GM21526 (cell line): Measurements from ENCODE around the gene CENPP.

Source experiments
- ATAC-seq: cut with Tn5 transposase; IDR thresholded peaks from one replicate; pipeline ENCODE4 v1.9.1; 2021; ENCODE audit warnings: moderate library complexity; ENCODE audit not compliant: unreplicated experiment, low FRiP score

The CENPP gene

DNA sequence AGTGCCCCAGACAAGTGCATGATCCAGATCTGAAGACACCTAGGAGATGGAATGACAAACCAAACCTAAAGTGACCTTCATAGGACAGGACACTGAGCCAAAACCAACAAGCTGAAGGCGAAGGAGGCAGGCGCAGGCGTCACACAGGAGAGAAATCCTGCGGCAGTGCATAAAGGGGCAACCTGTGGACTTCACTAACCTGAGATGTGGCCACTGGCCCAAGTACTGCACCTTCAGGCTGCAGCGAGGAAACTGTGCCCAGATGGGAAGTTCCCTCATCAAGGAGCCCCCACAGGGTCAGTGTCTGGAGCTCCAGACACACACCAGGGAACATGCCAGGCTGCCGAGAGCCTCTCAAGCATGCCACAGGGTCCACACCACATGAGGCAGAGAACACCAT, 340.5 kb downstream of the CENPP start:
- no peak for ATAC-seq

DNA sequence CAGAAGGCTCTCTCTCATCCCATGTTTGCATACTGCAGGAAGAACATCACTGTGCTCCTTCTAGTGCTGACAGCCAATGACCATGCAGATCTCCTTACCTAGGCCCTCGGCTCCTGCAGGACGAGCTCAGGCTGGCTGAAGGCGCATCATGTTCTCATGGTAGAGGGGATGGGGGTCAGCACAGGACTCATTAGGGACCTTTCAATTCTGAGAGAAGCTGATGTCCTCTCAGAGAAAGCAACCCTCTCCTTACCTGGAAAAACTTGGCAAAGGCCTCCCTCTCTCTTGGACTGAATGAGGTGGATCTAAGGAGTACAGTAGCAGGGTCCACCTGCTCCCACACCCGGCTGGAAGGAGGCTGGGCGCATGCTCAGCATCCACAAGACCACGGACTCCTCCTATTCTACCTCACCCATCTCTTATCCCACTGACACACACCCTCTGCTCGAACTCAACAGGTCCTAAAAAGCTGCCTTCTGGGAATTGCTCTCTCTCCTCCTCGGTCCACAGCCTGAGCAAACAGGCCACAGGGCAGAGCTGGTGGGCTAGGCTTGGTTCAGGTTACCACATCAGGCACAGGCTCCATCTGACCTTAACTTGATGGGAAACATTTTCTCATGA, 341.3 kb downstream of the CENPP start:
- no peak for ATAC-seq

DNA sequence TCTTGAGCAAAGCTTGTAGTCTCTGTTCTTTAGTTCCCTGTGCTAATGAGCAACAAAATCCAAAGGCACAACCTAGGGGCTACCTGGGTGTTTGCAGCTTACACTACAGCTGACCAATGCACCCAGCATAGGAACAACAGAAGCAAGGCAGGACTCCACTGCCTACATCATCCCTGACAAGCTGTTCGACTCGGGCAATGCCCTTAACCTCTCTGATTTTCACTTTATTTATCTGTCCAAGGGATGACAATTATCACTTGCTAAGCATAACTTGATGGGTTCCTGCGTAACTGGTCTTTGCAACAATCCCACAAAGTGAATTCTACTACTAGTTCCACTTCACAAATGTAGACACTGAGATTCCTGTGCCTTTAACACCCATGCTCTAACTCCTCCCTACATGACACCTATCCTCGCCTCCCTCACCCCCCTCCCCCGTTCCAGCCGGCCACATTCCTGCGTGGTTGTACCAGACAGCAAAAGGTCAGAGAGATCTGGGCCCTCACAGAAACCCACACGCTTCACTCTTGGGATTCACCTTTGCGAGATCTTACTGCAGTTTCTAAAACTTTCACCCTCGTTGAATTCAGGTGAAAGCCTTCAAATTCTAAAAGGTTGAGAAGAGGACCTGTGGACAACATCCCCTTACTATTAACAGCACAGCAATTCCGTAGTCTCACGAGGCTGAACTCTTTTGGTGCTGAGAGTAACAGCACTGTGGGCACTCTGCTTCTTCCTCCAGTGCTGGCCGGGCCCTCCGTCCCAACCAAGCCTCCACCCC, 343.2 kb downstream of the CENPP start:
- no peak for ATAC-seq

DNA sequence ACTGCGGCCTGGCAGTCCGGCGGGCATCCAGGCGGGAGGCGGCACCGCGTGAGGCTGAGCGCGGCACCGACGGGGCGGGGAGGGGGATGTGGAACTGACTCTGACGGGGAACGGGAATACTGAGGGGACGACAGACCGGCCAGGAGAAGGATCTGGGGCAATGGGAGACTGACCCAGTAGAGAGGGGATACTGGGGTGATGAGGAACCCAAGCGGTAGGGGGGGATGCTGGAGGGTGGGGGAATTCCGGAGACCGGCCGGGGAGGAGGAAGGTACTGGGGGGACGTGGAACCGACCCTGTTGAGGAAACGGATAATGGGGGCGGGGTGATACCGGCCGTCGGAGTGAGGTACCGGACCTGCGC, 343.8 kb downstream of the CENPP start:
- ATAC-seq: peak; percentile 4
